IMR-90 (cell line): ENCODE measurements around the gene HSP90AB1. TPM values are rescaled to one million over a fixed set of nuclear protein-coding genes. Genes with fewer than 3 reads are reported as not detected.

ENCODE experiments used
- ATAC-seq: fragments of 200-7000 bp; cut with Tn5 transposase; 2 replicates; pipeline ENCODE4 v1.9.1; 2020; ENCODE audit warnings: low read depth, mild to moderate bottlenecking, moderate library complexity
- BruUV-seq: library from RNA; stranded (reverse); fragments of 400-500 nt; replicated peaks from 2 replicates; lab custom pipeline; 2021; lab: Mats Ljungman, UMichigan
- CTCF ChIA-PET: fragments of 300-600 bp; formaldehyde crosslinking; extraction: SDS; loops from one replicate; lab custom pipeline; 2021; ENCODE audit warnings: antibody characterized with exemption; lab: Yijun Ruan, JAX
- POLR2A ChIA-PET: fragments of 300-600 bp; sonication (Branson Sonifier 250); formaldehyde crosslinking; loops from one replicate; lab custom pipeline; 2022; ENCODE audit warnings: antibody characterized with exemption; ENCODE audit not compliant: unreplicated experiment; lab: Charles Lee
- DNase-seq: peaks from one replicate; pipeline ENCODE4 v3.0.0; 2013
- H2AFZ ChIP-seq: replicated peaks from 2 replicates; pipeline ENCODE3; 2013; ENCODE audit warnings: low read length, mild to moderate bottlenecking; ENCODE audit not compliant: poor library complexity
- H2AK5ac ChIP-seq: 2 replicates; pipeline ENCODE4 v1.6.1; 2013; ENCODE audit warnings: low read depth, low read length, inconsistent platforms
- H2AK9ac ChIP-seq: replicated peaks from 2 replicates; pipeline ENCODE3; 2013; ENCODE audit warnings: mild to moderate bottlenecking, low read depth, low read length, moderate library complexity; ENCODE audit not compliant: poor library complexity
- H2BK120ac ChIP-seq: 2 replicates; pipeline ENCODE4 v1.6.1; 2013; ENCODE audit warnings: low read depth, low read length, inconsistent platforms
- H2BK15ac ChIP-seq: 3 replicates; pipeline ENCODE4 v1.6.1; 2013; ENCODE audit warnings: low read depth, low read length, inconsistent platforms
- H2BK20ac ChIP-seq: 2 replicates; pipeline ENCODE4 v1.6.1; 2013; ENCODE audit warnings: low read depth, mild to moderate bottlenecking, inconsistent platforms, low read length, moderate library complexity
- H2BK5ac ChIP-seq: 2 replicates; pipeline ENCODE4 v1.6.1; 2013; ENCODE audit warnings: mild to moderate bottlenecking, low read depth, low read length, inconsistent platforms; ENCODE audit not compliant: poor library complexity, severe bottlenecking
- H3K14ac ChIP-seq: replicated peaks from 2 replicates; pipeline ENCODE4 v1.6.1; 2013; ENCODE audit warnings: low read depth, low read length, inconsistent platforms
- H3K18ac ChIP-seq: 2 replicates; pipeline ENCODE4 v1.6.1; 2013; ENCODE audit warnings: low read depth, low read length, control low read depth
- H3K23ac ChIP-seq: 2 replicates; pipeline ENCODE4 v1.6.1; 2013; ENCODE audit warnings: low read depth, low read length, inconsistent platforms
- H3K27ac ChIP-seq: 2 replicates; pipeline ENCODE4 v1.5.1; 2013; ENCODE audit warnings: mild to moderate bottlenecking, control low read depth, low read length; ENCODE audit not compliant: insufficient read depth
- H3K27me3 ChIP-seq: 2 replicates; pipeline ENCODE4 v1.6.1; 2013; ENCODE audit warnings: low read length; ENCODE audit not compliant: control insufficient read depth, insufficient read depth
- H3K36me3 ChIP-seq: 2 replicates; pipeline ENCODE4 v1.6.1; 2013; ENCODE audit warnings: low read length, mixed read lengths; ENCODE audit not compliant: control insufficient read depth, insufficient read depth
- H3K4ac ChIP-seq: 2 replicates; pipeline ENCODE4 v1.6.1; 2013; ENCODE audit warnings: low read depth, low read length, inconsistent platforms
- H3K4me1 ChIP-seq: 2 replicates; pipeline ENCODE4 v1.6.1; 2013; ENCODE audit warnings: low read length, mixed read lengths; ENCODE audit not compliant: control insufficient read depth, insufficient read depth
- H3K4me2 ChIP-seq: 2 replicates; pipeline ENCODE4 v1.6.1; 2013; ENCODE audit warnings: low read depth, mild to moderate bottlenecking, control low read depth, low read length, moderate library complexity
- H3K4me3 ChIP-seq: 2 replicates; pipeline ENCODE4 v1.5.1; 2013; ENCODE audit warnings: low read depth, mild to moderate bottlenecking, control low read depth, low read length, moderate library complexity; ENCODE audit not compliant: insufficient read depth
- H3K56ac ChIP-seq: 2 replicates; pipeline ENCODE4 v1.6.1; 2013; ENCODE audit warnings: low read length, inconsistent platforms; ENCODE audit not compliant: insufficient read depth; ENCODE audit errors: extremely low read depth
- H3K79me1 ChIP-seq, 2 experiments: 2 replicates each; pipeline ENCODE4 v1.6.1; 2013; ENCODE audit warnings: low read length in 2 of 2, inconsistent platforms in 1 of 2, low read depth in 1 of 2
- H3K9ac ChIP-seq: 2 replicates; pipeline ENCODE4 v1.6.1; 2013; ENCODE audit warnings: low read depth, low read length, control low read depth
- H3K9me1 ChIP-seq: 2 replicates; pipeline ENCODE4 v1.6.1; 2013; ENCODE audit warnings: low read length, inconsistent platforms; ENCODE audit not compliant: insufficient read depth
- H3K9me3 ChIP-seq: 2 replicates; pipeline ENCODE4 v1.6.1; 2013; ENCODE audit warnings: low read length; ENCODE audit not compliant: control insufficient read depth, insufficient read depth
- H4K20me1 ChIP-seq: 2 replicates; pipeline ENCODE4 v1.6.1; 2013; ENCODE audit warnings: low read length, inconsistent platforms; ENCODE audit not compliant: insufficient read depth
- H4K5ac ChIP-seq: 2 replicates; pipeline ENCODE4 v1.6.1; 2013; ENCODE audit warnings: mild to moderate bottlenecking, low read depth, low read length, control low read depth
- H4K8ac ChIP-seq, 2 experiments: 2 replicates each; pipeline ENCODE4 v1.6.1; 2013; ENCODE audit warnings: low read depth in 2 of 2, low read length in 2 of 2, control low read depth in 1 of 2, inconsistent platforms in 1 of 2
- H4K91ac ChIP-seq: 2 replicates; pipeline ENCODE4 v1.6.1; 2013; ENCODE audit warnings: low read depth, low read length, inconsistent platforms; ENCODE audit not compliant: insufficient read depth
- CEBPB ChIP-seq: IDR thresholded peaks from 2 replicates; pipeline ENCODE4 v1.6.1; 2012; ENCODE audit warnings: low read depth, low read length, improper control_type of control experiment
- CHD1 ChIP-seq: IDR thresholded peaks from 2 replicates; pipeline ENCODE4 v1.6.1; 2012; ENCODE audit warnings: low read depth, low read length, improper control_type of control experiment
- ELK1 ChIP-seq: fragments of 150-350 bp; IDR thresholded peaks from 2 replicates; pipeline ENCODE4 v1.6.1; 2016; ENCODE audit warnings: low read depth, mild to moderate bottlenecking, low read length, moderate library complexity, borderline replicate concordance
- FOS ChIP-seq: fragments of 150-350 bp; IDR thresholded peaks from 2 replicates; pipeline ENCODE4 v1.6.1; 2016; ENCODE audit warnings: low read depth, low read length
- MAZ ChIP-seq: IDR thresholded peaks from 2 replicates; pipeline ENCODE4 v1.6.1; 2012; ENCODE audit warnings: low read depth, mild to moderate bottlenecking, low read length, improper control_type of control experiment, moderate library complexity, borderline replicate concordance
- MXI1 ChIP-seq: IDR thresholded peaks from 2 replicates; pipeline ENCODE4 v1.6.1; 2012; ENCODE audit warnings: low read depth, mild to moderate bottlenecking, low read length, moderate library complexity, borderline replicate concordance
- POLR2A ChIP-seq: IDR thresholded peaks from 2 replicates; pipeline ENCODE4 v1.6.1; 2012; ENCODE audit warnings: mild to moderate bottlenecking, low read depth, low read length
- RAD21 ChIP-seq: IDR thresholded peaks from 2 replicates; pipeline ENCODE4 v1.6.1; 2012; ENCODE audit warnings: low read length, improper control_type of control experiment
- SMC3 ChIP-seq: fragments of 150-350 bp; IDR thresholded peaks from 2 replicates; pipeline ENCODE4 v1.6.1; 2016; ENCODE audit warnings: low read depth, mild to moderate bottlenecking, antibody characterized with exemption, low read length, moderate library complexity
- WGBS, 2 experiments: methylation state at CpG; one replicate each; pipeline versions ENCODE4 v1.1.5 to v1.1.7; 2013; ENCODE audit warnings: missing lambda C conversion rate in 2 of 2; ENCODE audit not compliant: insufficient read length in 1 of 2; ENCODE audit errors: extremely low coverage in 2 of 2; 5-methylcytosine and 5-hydroxymethylcytosine counted together
- dilution Hi-C: fragments of 300-500 bp; cut with HindIII; formaldehyde crosslinking; loops from one replicate; pipeline ENCODE4 v1.14.3; 2018; ENCODE audit warnings: low sequenced_read_pairs; ENCODE audit not compliant: unreplicated experiment
- in situ Hi-C: fragments of 300-500 bp; cut with MboI; formaldehyde crosslinking; loops from 3 replicates; pipeline ENCODE4 v1.14.3; 2019; ENCODE audit warnings: low sequenced_read_pairs, inconsistent platforms, mixed read lengths
- intact Hi-C: fragments of 100-400 bp; cut with micrococcal nuclease; formaldehyde crosslinking; loops from 2 replicates; pipeline ENCODE4 v1.10.0; 2022
- polyA plus RNA-seq, 3 experiments: library from polyadenylated mRNA; depleted of rRNA; stranded (reverse); fragments of >200 nt; gene quantifications; 2 replicates each; pipeline ENCODE4 v1.2.3, GENCODE V29; 2012; ENCODE audit warnings: low replicate concordance in 1 of 3
- total RNA-seq: library from RNA; depleted of rRNA; stranded (reverse); fragments of >200 nt; gene quantifications from 2 replicates; pipeline ENCODE4 v1.2.3, GENCODE V29; 2012
- TF ChIP-seq, protein P1 (sequence below): conservative IDR thresholded peaks from 2 replicates; pipeline ENCODE4 v1.5.1; 2012; ENCODE audit warnings: mild to moderate bottlenecking, low read depth, low read length, improper control_type of control experiment

HSP90AB1 gene
- total and polyA plus RNA-seq, 2 of the 4 experiments (the other 2 are of a cell fraction): 887 to 1,307 TPM

DNA sequence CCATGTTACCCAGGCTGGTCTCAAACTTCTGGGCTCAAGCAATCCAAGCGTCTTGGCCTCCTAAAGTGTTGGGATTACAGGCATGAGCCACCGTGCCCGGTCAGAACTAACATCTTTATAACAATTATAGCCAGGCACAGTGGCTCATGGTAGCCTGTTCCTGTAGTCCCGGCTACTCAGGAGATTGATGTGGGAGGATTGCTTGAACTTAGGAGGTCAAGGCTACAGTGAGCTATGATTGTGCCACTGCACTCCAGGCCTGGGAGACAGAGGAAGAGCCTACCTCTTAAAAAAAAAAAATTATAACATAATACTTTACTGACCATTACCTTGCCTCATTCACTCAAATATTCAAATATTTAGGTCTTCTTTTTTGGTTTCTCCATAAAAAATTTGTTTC is 47.0 kb upstream of the HSP90AB1 start:
- TF ChIP-seq MAZ: no peak
- TF ChIP-seq MXI1: no peak
- TF ChIP-seq ELK1: no peak
- TF ChIP-seq, protein P1, sequence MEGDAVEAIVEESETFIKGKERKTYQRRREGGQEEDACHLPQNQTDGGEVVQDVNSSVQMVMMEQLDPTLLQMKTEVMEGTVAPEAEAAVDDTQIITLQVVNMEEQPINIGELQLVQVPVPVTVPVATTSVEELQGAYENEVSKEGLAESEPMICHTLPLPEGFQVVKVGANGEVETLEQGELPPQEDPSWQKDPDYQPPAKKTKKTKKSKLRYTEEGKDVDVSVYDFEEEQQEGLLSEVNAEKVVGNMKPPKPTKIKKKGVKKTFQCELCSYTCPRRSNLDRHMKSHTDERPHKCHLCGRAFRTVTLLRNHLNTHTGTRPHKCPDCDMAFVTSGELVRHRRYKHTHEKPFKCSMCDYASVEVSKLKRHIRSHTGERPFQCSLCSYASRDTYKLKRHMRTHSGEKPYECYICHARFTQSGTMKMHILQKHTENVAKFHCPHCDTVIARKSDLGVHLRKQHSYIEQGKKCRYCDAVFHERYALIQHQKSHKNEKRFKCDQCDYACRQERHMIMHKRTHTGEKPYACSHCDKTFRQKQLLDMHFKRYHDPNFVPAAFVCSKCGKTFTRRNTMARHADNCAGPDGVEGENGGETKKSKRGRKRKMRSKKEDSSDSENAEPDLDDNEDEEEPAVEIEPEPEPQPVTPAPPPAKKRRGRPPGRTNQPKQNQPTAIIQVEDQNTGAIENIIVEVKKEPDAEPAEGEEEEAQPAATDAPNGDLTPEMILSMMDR: no peak
- no peak for TF ChIP-seq CHD1
- TF ChIP-seq RAD21: no peak
- no peak for TF ChIP-seq SMC3
- TF ChIP-seq FOS: no peak
- no peak for TF ChIP-seq POLR2A
- no peak for TF ChIP-seq CEBPB
- no peaks in the 10 kb centered on the region for H3K4me1 ChIP-seq
- H2AK9ac ChIP-seq: no peak overlapping the region
- no peak overlapping the region for H3K27ac ChIP-seq
- H3K18ac ChIP-seq: no peak overlapping the region
- no peak overlapping the region for H2BK20ac ChIP-seq
- no peaks in the 10 kb centered on the region for H4K20me1 ChIP-seq
- no peaks in the 10 kb centered on the region for H3K79me1 ChIP-seq
- no peak overlapping the region for H2BK5ac ChIP-seq
- POLR2A ChIA-PET: interaction anchor here (0.6 kb wide), 1 partner anchor 89 kb away, joined by 3 read pairs; no protein-coding TSS in a partner anchor
- in situ Hi-C loops: no loop called here
- H2BK15ac ChIP-seq: no peak overlapping the region
- H4K8ac ChIP-seq: no peak overlapping the region
- no peaks in the 10 kb centered on the region for H3K9me3 ChIP-seq
- H3K4ac ChIP-seq: no peak overlapping the region
- no peak overlapping the region for H3K4me3 ChIP-seq
- H2AK5ac ChIP-seq: no peak overlapping the region
- no peak for DNase-seq
- no peaks in the 10 kb centered on the region for H3K9me1 ChIP-seq
- H2AFZ ChIP-seq: no peak overlapping the region
- H3K56ac ChIP-seq: no peak overlapping the region
- intact Hi-C loops: no loop called here
- no peak overlapping the region for H4K5ac ChIP-seq
- peaks cover 17% of the 10 kb centered on the region for H3K27me3 ChIP-seq
- no peak overlapping the region for H3K4me2 ChIP-seq
- H3K9ac ChIP-seq: no peak overlapping the region
- WGBS, 2 experiments: no CpG with 5 or more reads among the region's 4 CpGs
- CTCF ChIA-PET: no interaction called here
- no peak overlapping the region for H3K23ac ChIP-seq
- dilution Hi-C loops: no loop called here
- no peak overlapping the region for H4K91ac ChIP-seq
- no TSS peak for BruUV-seq
- no peak overlapping the region for H3K14ac ChIP-seq
- ATAC-seq: no peak
- H3K36me3 ChIP-seq: no peaks in the 10 kb centered on the region
- H2BK120ac ChIP-seq: no peak overlapping the region
